Measurements from ENCODE around the gene FAM135A. TPM values are rescaled to one million over a fixed set of nuclear protein-coding genes. Genes with fewer than 3 reads are reported as not detected.

The FAM135A gene
- total and polyA plus RNA-seq, 9 of the 15 experiments (the other 6 are each of a cell fraction or from before 2014, with no cell fraction given): 7.4 to 32.9 (median 19.2) TPM

- no peak for TF ChIP-seq ZNF511 (CRISPR knock-in tag; IDR thresholded peaks at IDR 0.05)
- TF ChIP-seq SP2 (IDR thresholded peaks at IDR 0.05; ENCODE audit: extremely low read depth, low read depth, low read length, poor library complexity, severe bottlenecking): no peak
- no peak for TF ChIP-seq HMG20B (CRISPR knock-in tag; IDR thresholded peaks at IDR 0.05)
- TF ChIP-seq AFF1 (IDR thresholded peaks at IDR 0.05; ENCODE audit: low read depth in 1 of 2, partially characterized antibody in 2 of 2): no peak
- no peak for TF ChIP-seq THAP12 (CRISPR knock-in tag; IDR thresholded peaks at IDR 0.05)
- no peak for TF ChIP-seq NEUROD1 (IDR thresholded peaks at IDR 0.05; ENCODE audit: borderline replicate concordance, low read depth, low read length, partially characterized antibody)
- no peak for TF ChIP-seq GATA2 (CRISPR knock-in tag; IDR thresholded peaks at IDR 0.05)
- no peak for TF ChIP-seq ELF2 (CRISPR knock-in tag; IDR thresholded peaks at IDR 0.05)
- TF ChIP-seq RBM39 (optimal IDR thresholded peaks at IDR 0.05; ENCODE audit: low read depth, low read length): no peak
- TF ChIP-seq SAP30 (IDR thresholded peaks at IDR 0.05; ENCODE audit: borderline replicate concordance, insufficient read depth, low read depth, low read length, poor library complexity, severe bottlenecking): no peak
- TF ChIP-seq BRCA1 (IDR thresholded peaks at IDR 0.05): no peak
- TF ChIP-seq BRCA1 (CRISPR knock-in tag; IDR thresholded peaks at IDR 0.05): no peak
- TF ChIP-seq CTBP1 (IDR thresholded peaks at IDR 0.05; ENCODE audit: borderline replicate concordance): no peak
- TF ChIP-seq NFATC3 (IDR thresholded peaks at IDR 0.05): no peak
- no peak for TF ChIP-seq GTF2B (IDR thresholded peaks at IDR 0.05; ENCODE audit: extremely low read depth, insufficient read length)
- TF ChIP-seq IRF2 (CRISPR knock-in tag; IDR thresholded peaks at IDR 0.05): no peak
- TF ChIP-seq ZKSCAN8 (CRISPR knock-in tag; IDR thresholded peaks at IDR 0.05): no peak
- TF ChIP-seq ZFP36 (IDR thresholded peaks at IDR 0.05; ENCODE audit: low read depth, low read length, partially characterized antibody): peak; percentile 23
- no peak for TF ChIP-seq ZBTB8A (IDR thresholded peaks at IDR 0.05; ENCODE audit: partially characterized antibody)
- TF ChIP-seq MYNN (IDR thresholded peaks at IDR 0.05): no peak
- TF ChIP-seq MYNN (CRISPR knock-in tag; IDR thresholded peaks at IDR 0.05): no peak
- 0 out of 2 replicates have a peak, but pooled peaks have one; percentile 28 for TF ChIP-seq ARID1B (IDR thresholded peaks at IDR 0.05)
- no peak for TF ChIP-seq GATAD2B (IDR thresholded peaks at IDR 0.05; ENCODE audit: borderline replicate concordance)
- TF ChIP-seq ARNT (IDR thresholded peaks at IDR 0.05): no peak
Observed at GRCh38 chr6:70388814-70389213, 24.5 kb upstream of the FAM135A start (continued).
